Thoracic aorta (tissue), 2 donors: ENCODE measurements around the gene WRNIP1. TPM values are rescaled to one million over a fixed set of nuclear protein-coding genes. Genes with fewer than 3 reads are reported as not detected.

ENCODE experiments used
- ATAC-seq: fragments of 150-250 bp; one replicate; pipeline ENCODE4 v1.8.0; 2017; ENCODE audit warnings: low read depth; ENCODE audit not compliant: insufficient number of reproducible peaks, low FRiP score
- DNase-seq: peaks from one replicate; pipeline ENCODE4 v3.0.0-alpha.2; 2020; ENCODE audit warnings: low spot score
- H3K27ac ChIP-seq, 2 donors: fragments of 200-600 bp; sonication (generic); 1 replicate in 1 of 2; 2 replicates in 1 of 2; pipeline ENCODE4 v1.5.1; 2016; ENCODE audit warnings: mild to moderate bottlenecking in 2 of 2, moderate library complexity in 2 of 2
- H3K27me3 ChIP-seq: fragments of 200-600 bp; sonication (generic); replicated peaks from 2 replicates; pipeline ENCODE4 v1.6.0; 2016; ENCODE audit warnings: mild to moderate bottlenecking; ENCODE audit not compliant: insufficient read depth
- H3K36me3 ChIP-seq: fragments of 200-600 bp; sonication (generic); one replicate; pipeline ENCODE4 v1.5.1; 2016
- H3K4me1 ChIP-seq, 2 donors: fragments of 200-600 bp; sonication (generic); 1 replicate in 1 of 2; 2 replicates in 1 of 2; pipeline versions ENCODE4 v1.5.1 to v1.6.0; 2016; ENCODE audit warnings: low read depth in 2 of 2, mild to moderate bottlenecking in 1 of 2; ENCODE audit not compliant: control insufficient read depth in 1 of 2
- H3K4me3 ChIP-seq: fragments of 200-600 bp; sonication (generic); 2 replicates; pipeline ENCODE4 v1.5.1; 2016; ENCODE audit warnings: mild to moderate bottlenecking
- H3K9me3 ChIP-seq: fragments of 200-600 bp; sonication (generic); 2 replicates; pipeline ENCODE4 v1.5.1; 2016
- total RNA-seq, 2 donors: library from RNA; depleted of rRNA; stranded (reverse); fragments of >200 nt; gene quantifications; one replicate each; pipeline versions ENCODE4 v1.1.0 to v1.2.3, GENCODE V29; 2016
- TF ChIP-seq, protein P1 (sequence below): fragments of 200-600 bp; sonication (generic); IDR thresholded peaks from one replicate; pipeline ENCODE4 v1.5.1; 2019; ENCODE audit warnings: antibody characterized with exemption

The WRNIP1 gene
- total RNA-seq, 2 donors from 2014 or later, result 87.8 to 93.3 TPM

DNA sequence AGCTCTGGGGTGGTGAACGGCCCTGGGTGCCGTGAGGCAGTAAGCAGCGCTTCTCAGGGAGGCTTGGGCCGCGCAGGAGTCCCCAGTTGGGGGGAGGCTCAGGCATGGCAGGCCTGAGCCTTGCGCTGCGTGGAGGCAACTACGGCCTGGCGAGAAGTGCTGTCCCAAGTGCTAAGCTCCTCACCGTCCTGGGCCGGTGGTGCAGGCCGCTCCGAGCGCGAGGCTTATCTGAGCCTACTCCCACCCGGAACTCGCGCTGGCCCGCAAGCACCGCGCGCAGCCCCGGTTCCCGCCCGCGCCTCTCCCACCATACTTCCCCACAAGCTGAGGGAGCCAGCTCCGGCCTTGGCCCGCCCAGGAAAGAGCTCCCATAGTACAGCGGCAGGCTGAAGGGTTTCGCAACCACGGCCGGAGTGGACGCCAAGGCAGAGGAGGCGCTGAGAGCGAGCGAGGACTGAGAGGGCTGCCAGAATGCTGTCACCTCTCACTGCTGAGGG lies 1.8 kb upstream of the WRNIP1 start:
- Histone ChIP-seq H3K27me3 (no peaks in the 10 kb centered on the region), H3K4me3 (no peak overlapping the region), H3K9me3 (no peaks in the 10 kb centered on the region), H3K36me3 (no peaks in the 10 kb centered on the region), H3K27ac (no peak overlapping the region), H3K4me1 (peaks cover 6 to 12% of the 10 kb centered on the region in 2 donors)
- no peak for ATAC-seq
- no peak for DNase-seq
- TF ChIP-seq, protein P1, sequence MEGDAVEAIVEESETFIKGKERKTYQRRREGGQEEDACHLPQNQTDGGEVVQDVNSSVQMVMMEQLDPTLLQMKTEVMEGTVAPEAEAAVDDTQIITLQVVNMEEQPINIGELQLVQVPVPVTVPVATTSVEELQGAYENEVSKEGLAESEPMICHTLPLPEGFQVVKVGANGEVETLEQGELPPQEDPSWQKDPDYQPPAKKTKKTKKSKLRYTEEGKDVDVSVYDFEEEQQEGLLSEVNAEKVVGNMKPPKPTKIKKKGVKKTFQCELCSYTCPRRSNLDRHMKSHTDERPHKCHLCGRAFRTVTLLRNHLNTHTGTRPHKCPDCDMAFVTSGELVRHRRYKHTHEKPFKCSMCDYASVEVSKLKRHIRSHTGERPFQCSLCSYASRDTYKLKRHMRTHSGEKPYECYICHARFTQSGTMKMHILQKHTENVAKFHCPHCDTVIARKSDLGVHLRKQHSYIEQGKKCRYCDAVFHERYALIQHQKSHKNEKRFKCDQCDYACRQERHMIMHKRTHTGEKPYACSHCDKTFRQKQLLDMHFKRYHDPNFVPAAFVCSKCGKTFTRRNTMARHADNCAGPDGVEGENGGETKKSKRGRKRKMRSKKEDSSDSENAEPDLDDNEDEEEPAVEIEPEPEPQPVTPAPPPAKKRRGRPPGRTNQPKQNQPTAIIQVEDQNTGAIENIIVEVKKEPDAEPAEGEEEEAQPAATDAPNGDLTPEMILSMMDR, result no peak

DNA sequence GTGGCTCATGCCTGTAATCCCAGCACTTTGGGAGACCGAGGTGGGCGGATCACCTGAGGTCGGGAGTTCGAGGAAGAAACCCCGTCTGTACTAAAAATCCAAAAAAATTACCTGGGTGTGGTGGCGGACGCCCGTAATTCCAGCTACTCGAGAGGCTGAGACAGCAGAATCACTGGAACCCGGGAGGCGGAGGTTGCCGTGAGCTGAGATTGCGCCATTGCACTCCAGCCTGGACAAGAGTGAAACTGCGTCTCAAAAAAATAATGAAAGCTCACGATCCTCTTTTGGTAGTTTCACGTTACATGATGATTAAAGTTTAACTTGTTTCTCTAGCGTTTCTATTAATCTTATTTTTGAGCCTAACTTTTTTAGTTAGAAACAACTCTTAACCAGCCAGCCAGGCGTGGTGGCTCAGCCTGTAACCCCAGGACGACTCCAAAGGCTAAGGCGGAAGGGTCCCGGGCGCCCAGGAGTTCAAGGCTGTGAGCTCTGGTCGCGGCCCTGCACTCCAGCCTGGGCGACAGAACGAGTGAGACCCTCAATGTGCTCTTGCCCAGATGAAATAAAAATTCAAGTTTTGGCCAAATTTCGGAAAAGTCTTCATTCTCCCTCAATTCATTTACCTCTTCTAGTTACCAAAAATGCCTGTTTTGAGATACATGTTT lies 1.2 kb upstream of the WRNIP1 start:
- ATAC-seq (no peak), DNase-seq (no peak)
- no peaks in the 10 kb centered on the region for H3K9me3 ChIP-seq
- TF ChIP-seq, protein P1, result no peak
- H3K36me3 ChIP-seq, result no peaks in the 10 kb centered on the region
- H3K27ac ChIP-seq, result peak overlapping the region; percentile 78 to 89
- H3K27me3 ChIP-seq, result no peaks in the 10 kb centered on the region
- H3K4me1 ChIP-seq, result peaks cover 12 to 19% of the 10 kb centered on the region in 2 donors
- peak overlapping the region; percentile 66 for H3K4me3 ChIP-seq

DNA sequence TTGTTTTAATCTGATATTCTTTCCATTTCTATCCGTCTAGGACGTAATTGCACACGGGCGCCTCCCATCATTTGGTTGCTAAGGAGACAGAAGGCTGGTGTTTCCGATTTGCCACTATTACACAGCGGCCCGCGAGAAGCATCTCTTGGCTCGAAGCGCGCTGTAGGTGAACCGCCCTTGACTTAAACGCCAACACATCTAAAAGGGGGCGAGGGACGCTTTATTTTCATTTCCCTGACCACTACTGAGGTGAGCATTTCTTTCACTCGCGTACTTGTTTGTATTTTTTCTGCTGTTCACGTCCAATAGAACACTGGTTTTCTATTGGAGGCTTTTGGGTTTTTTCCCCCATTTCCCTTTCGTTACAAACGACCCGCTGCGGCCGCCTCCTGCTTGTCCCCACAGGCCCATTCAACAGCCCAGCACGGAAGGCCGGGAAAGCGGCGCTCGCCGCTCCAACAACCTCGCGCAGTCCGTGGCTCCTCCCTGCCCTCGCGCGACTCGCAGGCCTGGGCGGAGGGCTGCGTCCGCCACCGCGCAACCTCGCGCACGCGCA lies 505 bp upstream of the WRNIP1 start:
- ATAC-seq (peak; percentile 70), DNase-seq (no peak)
- Histone ChIP-seq H3K4me1 (peaks cover 16 to 25% of the 10 kb centered on the region in 2 donors), H3K27ac (peak overlapping the region; percentile 78 to 89), H3K36me3 (no peaks in the 10 kb centered on the region), H3K27me3 (no peaks in the 10 kb centered on the region), H3K4me3 (peak overlapping the region; percentile 66), H3K9me3 (no peaks in the 10 kb centered on the region)
- TF ChIP-seq, protein P1, result no peak

DNA sequence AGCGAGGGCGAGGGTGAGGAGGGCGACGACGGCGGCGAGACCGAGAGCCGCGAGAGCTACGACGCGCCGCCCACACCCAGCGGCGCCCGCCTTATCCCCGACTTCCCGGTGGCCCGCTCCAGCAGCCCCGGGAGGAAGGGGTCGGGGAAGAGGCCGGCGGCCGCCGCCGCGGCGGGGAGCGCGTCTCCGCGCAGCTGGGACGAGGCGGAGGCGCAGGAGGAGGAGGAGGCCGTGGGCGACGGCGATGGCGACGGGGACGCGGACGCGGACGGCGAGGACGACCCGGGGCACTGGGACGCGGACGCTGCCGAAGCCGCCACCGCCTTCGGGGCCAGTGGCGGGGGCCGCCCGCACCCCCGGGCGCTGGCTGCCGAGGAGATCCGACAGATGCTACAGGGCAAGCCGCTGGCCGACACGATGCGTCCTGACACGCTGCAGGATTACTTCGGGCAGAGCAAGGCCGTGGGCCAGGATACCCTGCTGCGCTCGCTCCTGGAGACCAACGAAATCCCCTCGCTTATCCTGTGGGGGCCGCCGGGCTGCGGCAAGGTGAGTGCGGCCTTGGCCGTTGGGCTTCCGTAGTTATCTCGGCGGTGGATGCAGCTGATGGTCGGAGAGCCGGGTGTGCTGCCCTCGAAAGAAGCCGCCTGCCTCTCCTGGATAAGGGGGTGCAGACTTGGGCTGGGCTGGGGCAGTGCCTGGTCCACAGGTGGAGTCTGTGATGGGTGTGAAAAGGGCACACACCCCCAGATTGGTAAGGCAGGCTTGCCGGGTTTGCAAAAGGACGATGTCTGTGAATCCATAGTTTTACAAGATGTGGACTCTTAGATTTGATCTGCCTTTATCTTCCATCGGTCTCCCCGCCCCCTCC lies 938 bp downstream of the WRNIP1 start:
- Histone ChIP-seq H3K4me1 (peaks cover 25 to 40% of the 10 kb centered on the region in 2 donors), H3K9me3 (no peaks in the 10 kb centered on the region), H3K27ac (peak overlapping the region; percentile 97 to 99), H3K4me3 (peak overlapping the region; percentile 94), H3K27me3 (no peaks in the 10 kb centered on the region), H3K36me3 (no peaks in the 10 kb centered on the region)
- DNase-seq (no peak), ATAC-seq (no peak)
- TF ChIP-seq, protein P1, result no peak
